ENCODE measurements around the gene BUD31. TPM values are rescaled to one million over a fixed set of nuclear protein-coding genes. Genes with fewer than 3 reads are reported as not detected.

Gene BUD31
- total and polyA plus RNA-seq, 2 of the 8 experiments (the other 6 are each of a cell fraction or from before 2014, with no cell fraction given) = 46.7 to 114 TPM

- no peak overlapping the region for H2AFZ ChIP-seq (ENCODE audit: low read length)
- H2BK12ac ChIP-seq (ENCODE audit: low read depth, low read length) = no peak overlapping the region
- peaks cover 22 to 82% (median 58%) of the 10 kb centered on the region in 4 experiments for H3K36me3 ChIP-seq (ENCODE audit: control insufficient read depth in 2 of 4, insufficient read depth in 4 of 4, low read length in 3 of 4)
- peaks cover 3 to 27% of the 10 kb centered on the region in 2 experiments; a peak in 3 of 4 replicates for H3K79me2 ChIP-seq (ENCODE audit: control insufficient read depth in 1 of 2, insufficient read depth in 2 of 2, low read length in 2 of 2)
- WGBS, 2 experiments (ENCODE audit: extremely low coverage in 1 of 2, insufficient coverage in 1 of 2, insufficient read length in 1 of 2, insufficient replicate concordance in 2 of 2, low coverage in 1 of 2, low lambda C conversion rate in 2 of 2, missing lambda C conversion rate in 1 of 2) = 88% methylated on average over 13 of the region's 13 CpGs; no CpG with 5 or more reads in 1 of the 2 experiments
- H3K27ac ChIP-seq (ENCODE audit: low read depth, low read length) = no peak overlapping the region
- H2BK20ac ChIP-seq (ENCODE audit: low read length) = no peak overlapping the region
- no peak overlapping the region for H4K5ac ChIP-seq (ENCODE audit: insufficient read length, low read depth, low read length)
- H2AK5ac ChIP-seq (ENCODE audit: low read depth, low read length) = no peak overlapping the region
- H3K4me2 ChIP-seq (ENCODE audit: insufficient read depth in 1 of 2, low read depth in 2 of 2, low read length in 2 of 2) = no peak overlapping the region
- H3K9ac ChIP-seq (replicated peaks in 1 of 4; ENCODE audit: extremely low read depth in 1 of 4, low read depth in 3 of 4, low read length in 3 of 4) = no peak overlapping the region
- no peak overlapping the region for H3K14ac ChIP-seq (ENCODE audit: insufficient read length)
- no peaks in the 10 kb centered on the region for H3K27me3 ChIP-seq (replicated peaks in 1 of 4; ENCODE audit: control insufficient read depth in 3 of 4, extremely low read depth in 1 of 4, insufficient read depth in 3 of 4, low read length in 3 of 4)
- CTCF ChIA-PET (ENCODE audit: partially characterized antibody) = interaction anchor here (0.7 to 2.1 kb wide), 7 partner anchors 8 to 53 kb away, joined by 3 to 7 read pairs (median 3); no protein-coding TSS in a partner anchor
- no peaks in the 10 kb centered on the region for H3K23me2 ChIP-seq (ENCODE audit: low read depth, low read length)
- H4K20me1 ChIP-seq (replicated peaks in 1 of 2; ENCODE audit: control insufficient read depth in 1 of 2, insufficient read depth in 2 of 2, low read length in 2 of 2) = peaks cover 13 to 33% of the 10 kb centered on the region in 2 experiments
- no peak overlapping the region for H3K4ac ChIP-seq (replicated peaks; ENCODE audit: insufficient read length, low read depth, low read length)
- H2BK120ac ChIP-seq (replicated peaks; ENCODE audit: low read depth, low read length) = no peak overlapping the region
- DNase-seq (ENCODE audit: low read depth in 1 of 2, low spot score in 2 of 2) (no peak), FAIRE-seq (no peak)
- no peak overlapping the region for H2BK5ac ChIP-seq (ENCODE audit: low read depth, low read length)
- H4K91ac ChIP-seq (replicated peaks; ENCODE audit: insufficient read length, low read length) = no peak overlapping the region
- peak overlapping the region; percentile 52; the same call in 1 of the 2 replicates for H4K8ac ChIP-seq (ENCODE audit: extremely low read depth, insufficient read depth, low read length)
- H3K4me1 ChIP-seq (replicated peaks in 1 of 4; ENCODE audit: control insufficient read depth in 3 of 4, insufficient read depth in 4 of 4, low read length in 3 of 4) = no peaks in the 10 kb centered on the region; a peak in 1 of 7 replicates
- H3K4me3 ChIP-seq (ENCODE audit: extremely low read depth in 1 of 4, insufficient read depth in 2 of 4, low read depth in 3 of 4, low read length in 4 of 4) = no peak overlapping the region
- no peak overlapping the region for H3K18ac ChIP-seq (ENCODE audit: extremely low read depth, low read length)
- no peaks in the 10 kb centered on the region for H3K9me3 ChIP-seq (ENCODE audit: insufficient read depth in 2 of 2, low read depth in 1 of 2, low read length in 1 of 2)
- POLR2A ChIA-PET (ENCODE audit: partially characterized antibody) = interaction anchor here (1.0 to 10.7 kb wide), 11 partner anchors 6 to 102 kb away, joined by 3 to 100 read pairs (median 9); partner anchors contain the start of genes ATP5MF, BUD31, CPSF4 and PDAP1
- no peak overlapping the region for H3K56ac ChIP-seq (replicated peaks; ENCODE audit: insufficient read length, low read depth, low read length)
- H3K79me1 ChIP-seq (ENCODE audit: low read depth, low read length) = peaks cover 3% of the 10 kb centered on the region
- H3K23ac ChIP-seq (ENCODE audit: insufficient read length) = no peak overlapping the region
- H2BK15ac ChIP-seq (ENCODE audit: low read length) = no peak overlapping the region
- TF ChIP-seq NRF1 (IDR thresholded peaks at IDR 0.05; ENCODE audit: low read depth, low read length) (no peak), HDAC6 (IDR thresholded peaks at IDR 0.05; ENCODE audit: low read depth, low read length) (no peak), SIN3A (conservative IDR thresholded peaks at IDR 0.05 in 1 of 2, IDR thresholded peaks at IDR 0.05 in 1 of 2; ENCODE audit: low read depth in 1 of 2, low read length in 2 of 2) (no peak), EZH2 (IDR thresholded peaks at IDR 0.05; ENCODE audit: low read depth, low read length, severe bottlenecking) (no peak), CTCF (IDR thresholded peaks at IDR 0.05; ENCODE audit: control extremely low read depth in 1 of 3, insufficient read depth in 1 of 3, low read depth in 1 of 3, low read length in 3 of 3) (no peak), KDM4A (IDR thresholded peaks at IDR 0.05; ENCODE audit: low read depth, low read length, severe bottlenecking) (no peak), FOSL1 (IDR thresholded peaks at IDR 0.05; ENCODE audit: insufficient read depth, low read depth, low read length) (no peak), TCF12 (IDR thresholded peaks at IDR 0.05; ENCODE audit: low read depth, low read length) (no peak), BACH1 (IDR thresholded peaks at IDR 0.05; ENCODE audit: low read length) (no peak), POLR2AphosphoS5 (IDR thresholded peaks at IDR 0.05; ENCODE audit: low read depth, low read length) (no peak; the same call in 1 of the 2 replicates), PHF8 (conservative IDR thresholded peaks at IDR 0.05; ENCODE audit: low read depth, low read length) (no peak)
These were observed 47.5 kb downstream of the BUD31 start for GRCh38 chr7:99456288-99456687.
